ENCODE data around the gene CGNL1.

Gene CGNL1

DNA sequence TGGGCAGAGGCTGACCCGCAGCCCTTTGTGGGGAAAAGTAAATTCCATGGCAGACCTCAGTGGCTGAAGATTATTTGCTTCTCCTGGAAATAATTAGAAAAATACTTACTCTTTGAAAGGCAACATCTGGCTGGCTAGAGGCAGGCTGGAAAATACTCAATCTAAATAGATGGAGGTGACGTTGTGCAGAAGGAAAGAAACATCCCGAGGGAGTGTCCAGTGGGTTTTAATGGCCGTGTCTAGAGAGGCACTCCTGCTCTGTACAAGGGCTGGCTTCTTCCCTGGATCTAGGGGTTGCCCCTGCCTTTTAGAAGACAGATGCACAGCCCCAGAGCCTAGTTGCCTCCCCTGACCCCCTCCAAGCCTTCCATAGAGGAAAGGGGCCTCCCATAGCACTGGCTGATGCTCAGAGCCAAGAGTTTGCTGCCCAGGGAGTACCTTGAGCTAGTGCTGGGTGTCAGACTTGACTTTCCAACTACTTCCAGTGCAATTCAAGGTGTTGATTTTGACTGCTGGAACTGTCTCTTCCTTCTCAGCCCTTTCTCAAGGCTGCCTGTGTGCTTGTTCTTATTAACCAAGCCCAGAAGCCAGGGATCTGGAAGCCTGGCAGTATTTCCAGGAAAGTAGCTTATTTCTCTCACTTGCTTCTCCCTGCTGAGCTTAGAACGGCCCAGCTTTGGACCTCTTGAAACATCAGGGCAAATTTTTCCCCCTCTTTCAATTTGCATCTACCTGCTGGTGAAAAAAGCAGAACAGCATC lies 27.4 kb downstream of the CGNL1 start:
- no peak overlapping the region for H3K4me3 ChIP-seq (ENCODE audit: low read depth, low read length)
- no peaks in the 10 kb centered on the region for H3K36me3 ChIP-seq (ENCODE audit: control insufficient read depth in 2 of 2, insufficient read depth in 1 of 2, low read length in 2 of 2)
- no peak overlapping the region for H3K27ac ChIP-seq (ENCODE audit: extremely low read depth, low read depth, low read length)
- TF ChIP-seq ZNF146 (tag by site-specific recombination; IDR thresholded peaks at IDR 0.05) (no peak), PRDM1 (tag by site-specific recombination; IDR thresholded peaks at IDR 0.05) (no peak), ZBTB7A (tag by site-specific recombination; IDR thresholded peaks at IDR 0.05; ENCODE audit: low read depth) (no peak), ZNF623 (tag by site-specific recombination; IDR thresholded peaks at IDR 0.05) (no peak), HOXC10 (CRISPR knock-in tag; IDR thresholded peaks at IDR 0.05) (no peak), ZNF596 (tag by site-specific recombination; IDR thresholded peaks at IDR 0.05) (no peak), ZNF311 (tag by site-specific recombination; IDR thresholded peaks at IDR 0.05; ENCODE audit: borderline replicate concordance) (no peak), GLIS1 (tag by site-specific recombination; IDR thresholded peaks at IDR 0.05) (no peak), ZNF202 (tag by site-specific recombination; IDR thresholded peaks at IDR 0.05; ENCODE audit: borderline replicate concordance) (no peak)
- TF ChIP-seq, protein P1, sequence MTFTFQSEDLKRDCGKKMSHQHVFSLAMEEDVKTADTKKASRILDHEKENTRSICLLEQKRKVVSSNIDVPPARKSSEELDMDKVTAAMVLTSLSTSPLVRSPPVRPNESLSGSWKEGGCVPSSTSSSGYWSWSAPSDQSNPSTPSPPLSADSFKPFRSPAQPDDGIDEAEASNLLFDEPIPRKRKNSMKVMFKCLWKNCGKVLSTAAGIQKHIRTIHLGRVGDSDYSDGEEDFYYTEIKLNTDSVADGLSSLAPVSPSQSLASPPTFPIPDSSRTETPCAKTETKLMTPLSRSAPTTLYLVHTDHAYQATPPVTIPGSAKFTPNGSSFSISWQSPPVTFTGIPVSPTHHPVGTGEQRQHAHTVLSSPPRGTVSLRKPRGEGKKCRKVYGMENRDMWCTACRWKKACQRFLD (tag by site-specific recombination; IDR thresholded peaks at IDR 0.05): no peak
- TF ChIP-seq, protein P2, sequence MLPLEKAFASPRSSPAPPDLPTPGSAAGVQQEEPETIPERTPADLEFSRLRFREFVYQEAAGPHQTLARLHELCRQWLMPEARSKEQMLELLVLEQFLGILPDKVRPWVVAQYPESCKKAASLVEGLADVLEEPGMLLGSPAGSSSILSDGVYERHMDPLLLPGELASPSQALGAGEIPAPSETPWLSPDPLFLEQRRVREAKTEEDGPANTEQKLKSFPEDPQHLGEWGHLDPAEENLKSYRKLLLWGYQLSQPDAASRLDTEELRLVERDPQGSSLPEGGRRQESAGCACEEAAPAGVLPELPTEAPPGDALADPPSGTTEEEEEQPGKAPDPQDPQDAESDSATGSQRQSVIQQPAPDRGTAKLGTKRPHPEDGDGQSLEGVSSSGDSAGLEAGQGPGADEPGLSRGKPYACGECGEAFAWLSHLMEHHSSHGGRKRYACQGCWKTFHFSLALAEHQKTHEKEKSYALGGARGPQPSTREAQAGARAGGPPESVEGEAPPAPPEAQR (tag by site-specific recombination; IDR thresholded peaks at IDR 0.05): no peak
- TF ChIP-seq, protein P3, sequence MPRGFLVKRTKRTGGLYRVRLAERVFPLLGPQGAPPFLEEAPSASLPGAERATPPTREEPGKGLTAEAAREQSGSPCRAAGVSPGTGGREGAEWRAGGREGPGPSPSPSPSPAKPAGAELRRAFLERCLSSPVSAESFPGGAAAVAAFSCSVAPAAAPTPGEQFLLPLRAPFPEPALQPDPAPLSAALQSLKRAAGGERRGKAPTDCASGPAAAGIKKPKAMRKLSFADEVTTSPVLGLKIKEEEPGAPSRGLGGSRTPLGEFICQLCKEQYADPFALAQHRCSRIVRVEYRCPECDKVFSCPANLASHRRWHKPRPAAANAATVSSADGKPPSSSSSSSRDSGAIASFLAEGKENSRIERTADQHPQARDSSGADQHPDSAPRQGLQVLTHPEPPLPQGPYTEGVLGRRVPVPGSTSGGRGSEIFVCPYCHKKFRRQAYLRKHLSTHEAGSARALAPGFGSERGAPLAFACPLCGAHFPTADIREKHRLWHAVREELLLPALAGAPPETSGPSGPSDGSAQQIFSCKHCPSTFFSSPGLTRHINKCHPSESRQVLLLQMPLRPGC (tag by site-specific recombination; IDR thresholded peaks at IDR 0.05): no peak
- ChIA-PET CTCF (no interaction called here), POLR2A (no interaction called here)
- H3K4me1 ChIP-seq (ENCODE audit: control insufficient read depth, insufficient read depth, low read length): no peaks in the 10 kb centered on the region
- H3K9me3 ChIP-seq (ENCODE audit: control insufficient read depth, insufficient read depth, low read depth, low read length): no peaks in the 10 kb centered on the region

DNA sequence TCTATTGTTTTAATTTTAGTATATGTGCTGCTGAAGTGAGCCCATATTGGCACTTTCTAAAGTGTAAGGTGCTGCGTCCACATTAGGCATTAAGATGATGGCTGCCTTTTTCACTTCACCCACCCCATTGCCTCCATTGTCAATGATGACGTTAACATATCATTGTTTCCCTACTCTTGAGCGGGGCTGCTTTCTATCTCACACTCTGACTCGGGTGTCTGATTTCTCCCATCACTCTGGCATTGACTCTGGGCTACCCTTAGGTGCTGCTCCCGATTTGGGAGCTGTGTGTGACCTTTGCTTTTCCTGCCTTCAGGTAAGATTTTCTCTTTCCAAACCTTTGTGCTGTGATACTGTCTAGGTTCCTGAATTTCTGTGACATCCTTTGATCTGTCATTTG lies 28.8 kb downstream of the CGNL1 start:
- H3K36me3 ChIP-seq (ENCODE audit: control insufficient read depth in 2 of 2, insufficient read depth in 1 of 2, low read length in 2 of 2): no peaks in the 10 kb centered on the region
- no peaks in the 10 kb centered on the region for H3K9me3 ChIP-seq (ENCODE audit: control insufficient read depth, insufficient read depth, low read depth, low read length)
- no peak for TF ChIP-seq ZNF202 (tag by site-specific recombination; IDR thresholded peaks at IDR 0.05; ENCODE audit: borderline replicate concordance)
- no peak for TF ChIP-seq ZNF114 (tag by site-specific recombination; IDR thresholded peaks at IDR 0.05)
- TF ChIP-seq, protein P4, sequence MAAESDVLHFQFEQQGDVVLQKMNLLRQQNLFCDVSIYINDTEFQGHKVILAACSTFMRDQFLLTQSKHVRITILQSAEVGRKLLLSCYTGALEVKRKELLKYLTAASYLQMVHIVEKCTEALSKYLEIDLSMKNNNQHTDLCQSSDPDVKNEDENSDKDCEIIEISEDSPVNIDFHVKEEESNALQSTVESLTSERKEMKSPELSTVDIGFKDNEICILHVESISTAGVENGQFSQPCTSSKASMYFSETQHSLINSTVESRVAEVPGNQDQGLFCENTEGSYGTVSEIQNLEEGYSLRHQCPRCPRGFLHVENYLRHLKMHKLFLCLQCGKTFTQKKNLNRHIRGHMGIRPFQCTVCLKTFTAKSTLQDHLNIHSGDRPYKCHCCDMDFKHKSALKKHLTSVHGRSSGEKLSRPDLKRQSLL (tag by site-specific recombination; IDR thresholded peaks at IDR 0.05): no peak
- no peak for TF ChIP-seq ZNF184 (tag by site-specific recombination; IDR thresholded peaks at IDR 0.05)
- TF ChIP-seq KLF16 (tag by site-specific recombination; IDR thresholded peaks at IDR 0.05): no peak
- TF ChIP-seq ZNF76 (tag by site-specific recombination; IDR thresholded peaks at IDR 0.05; ENCODE audit: borderline replicate concordance, low read depth): no peak
- TF ChIP-seq IKZF3 (tag by site-specific recombination; IDR thresholded peaks at IDR 0.05): no peak
- no peak for TF ChIP-seq ZNF24 (tag by site-specific recombination; IDR thresholded peaks at IDR 0.05)
- TF ChIP-seq ZBTB20 (tag by site-specific recombination; IDR thresholded peaks at IDR 0.05): no peak
- TF ChIP-seq SCRT2 (tag by site-specific recombination; IDR thresholded peaks at IDR 0.05): no peak
- no peak for TF ChIP-seq OSR2 (tag by site-specific recombination; IDR thresholded peaks at IDR 0.05)
- TF ChIP-seq ZNF302 (tag by site-specific recombination; IDR thresholded peaks at IDR 0.05; ENCODE audit: low read depth): no peak
- no peak for TF ChIP-seq ZNF548 (tag by site-specific recombination; IDR thresholded peaks at IDR 0.05)
- no peak for TF ChIP-seq WT1 (tag by site-specific recombination; IDR thresholded peaks at IDR 0.05)
- TF ChIP-seq ZNF549 (tag by site-specific recombination; IDR thresholded peaks at IDR 0.05): no peak
- TF ChIP-seq, protein P5, sequence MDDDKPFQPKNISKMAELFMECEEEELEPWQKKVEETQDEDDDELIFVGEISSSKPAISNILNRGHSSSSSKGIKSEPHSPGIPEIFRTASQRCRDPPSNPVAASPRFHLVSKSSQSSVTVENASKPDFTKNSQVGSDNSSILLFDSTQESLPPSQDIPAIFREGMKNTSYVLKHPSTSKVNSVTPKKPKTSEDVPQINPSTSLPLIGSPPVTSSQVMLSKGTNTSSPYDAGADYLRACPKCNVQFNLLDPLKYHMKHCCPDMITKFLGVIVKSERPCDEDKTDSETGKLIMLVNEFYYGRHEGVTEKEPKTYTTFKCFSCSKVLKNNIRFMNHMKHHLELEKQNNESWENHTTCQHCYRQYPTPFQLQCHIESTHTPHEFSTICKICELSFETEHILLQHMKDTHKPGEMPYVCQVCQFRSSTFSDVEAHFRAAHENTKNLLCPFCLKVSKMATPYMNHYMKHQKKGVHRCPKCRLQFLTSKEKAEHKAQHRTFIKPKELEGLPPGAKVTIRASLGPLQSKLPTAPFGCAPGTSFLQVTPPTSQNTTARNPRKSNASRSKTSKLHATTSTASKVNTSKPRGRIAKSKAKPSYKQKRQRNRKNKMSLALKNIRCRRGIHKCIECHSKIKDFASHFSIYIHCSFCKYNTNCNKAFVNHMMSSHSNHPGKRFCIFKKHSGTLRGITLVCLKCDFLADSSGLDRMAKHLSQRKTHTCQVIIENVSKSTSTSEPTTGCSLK (tag by site-specific recombination; IDR thresholded peaks at IDR 0.05): no peak
- CTCF ChIA-PET: no interaction called here
- no peaks in the 10 kb centered on the region for H3K4me1 ChIP-seq (ENCODE audit: control insufficient read depth, insufficient read depth, low read length)
- POLR2A ChIA-PET: no interaction called here
- H3K4me3 ChIP-seq (ENCODE audit: low read depth, low read length): no peak overlapping the region
- H3K27ac ChIP-seq (ENCODE audit: extremely low read depth, low read depth, low read length): no peak overlapping the region
